Sigmoid colon (tissue), 3 donors: ENCODE data around the gene LPA.

Experiments used
- POLR2A ChIP-seq, 2 donors: fragments of 450-650 bp; IDR thresholded peaks; one replicate each; pipeline ENCODE4 v1.6.1; 2016; ENCODE audit warnings: antibody characterized with exemption in 2 of 2, mild to moderate bottlenecking in 2 of 2, moderate library complexity in 2 of 2
- TF ChIP-seq, protein P1 (sequence below), 4 experiments: fragments of 450-650 bp in 3 of 4; fragments of 200-600 bp in 1 of 4; IDR thresholded peaks; one replicate each; pipeline ENCODE4 v1.5.1; 2016 to 2019; ENCODE audit warnings: antibody characterized with exemption in 4 of 4, mild to moderate bottlenecking in 3 of 4, moderate library complexity in 2 of 4

- TF ChIP-seq POLR2A (IDR thresholded peaks at IDR 0.05), result no peak
- TF ChIP-seq, protein P1, sequence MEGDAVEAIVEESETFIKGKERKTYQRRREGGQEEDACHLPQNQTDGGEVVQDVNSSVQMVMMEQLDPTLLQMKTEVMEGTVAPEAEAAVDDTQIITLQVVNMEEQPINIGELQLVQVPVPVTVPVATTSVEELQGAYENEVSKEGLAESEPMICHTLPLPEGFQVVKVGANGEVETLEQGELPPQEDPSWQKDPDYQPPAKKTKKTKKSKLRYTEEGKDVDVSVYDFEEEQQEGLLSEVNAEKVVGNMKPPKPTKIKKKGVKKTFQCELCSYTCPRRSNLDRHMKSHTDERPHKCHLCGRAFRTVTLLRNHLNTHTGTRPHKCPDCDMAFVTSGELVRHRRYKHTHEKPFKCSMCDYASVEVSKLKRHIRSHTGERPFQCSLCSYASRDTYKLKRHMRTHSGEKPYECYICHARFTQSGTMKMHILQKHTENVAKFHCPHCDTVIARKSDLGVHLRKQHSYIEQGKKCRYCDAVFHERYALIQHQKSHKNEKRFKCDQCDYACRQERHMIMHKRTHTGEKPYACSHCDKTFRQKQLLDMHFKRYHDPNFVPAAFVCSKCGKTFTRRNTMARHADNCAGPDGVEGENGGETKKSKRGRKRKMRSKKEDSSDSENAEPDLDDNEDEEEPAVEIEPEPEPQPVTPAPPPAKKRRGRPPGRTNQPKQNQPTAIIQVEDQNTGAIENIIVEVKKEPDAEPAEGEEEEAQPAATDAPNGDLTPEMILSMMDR (IDR thresholded peaks at IDR 0.05), result no peak
Observed at GRCh38 chr6:160661216-160661615, 2.9 kb downstream of the LPA start.
